CD4-positive, alpha-beta T cell treated with Interleukin-21 for 1 hour (primary cell): Measurements from ENCODE around the gene BST2.

Source experiments
- DNase-seq: peaks from one replicate; pipeline ENCODE4 v3.0.0-alpha.2; 2020

BST2 gene

GRCh38 chr19:17419154-17419620, 13.8 kb upstream of the BST2 start:
- no peak for DNase-seq

GRCh38 chr19:17418710-17419109, 13.3 kb upstream of the BST2 start:
- DNase-seq, result no peak

- DNase-seq, result no peak
Observed at GRCh38 chr19:17415121-17415520, 9.7 kb upstream of the BST2 start.

GRCh38 chr19:17414097-17414496, 8.7 kb upstream of the BST2 start:
- no peak for DNase-seq

- no peak for DNase-seq
Observed at GRCh38 chr19:17411801-17412200, 6.4 kb upstream of the BST2 start.

- no peak for DNase-seq
Observed at GRCh38 chr19:17409990-17410389, 4.6 kb upstream of the BST2 start.

GRCh38 chr19:17406887-17407196, 1.4 kb upstream of the BST2 start:
- DNase-seq, result no peak

GRCh38 chr19:17406046-17406886, 836 bp upstream of the BST2 start:
- DNase-seq, result peak; percentile 40

- DNase-seq, result no peak
Observed at GRCh38 chr19:17404621-17405249, 695 bp downstream of the BST2 start.

GRCh38 chr19:17404015-17404414, 1.4 kb downstream of the BST2 start:
- DNase-seq, result no peak

- DNase-seq, result peak; percentile 34
Observed at GRCh38 chr19:17402982-17403855, 2.2 kb downstream of the BST2 start.

- DNase-seq, result no peak
Observed at GRCh38 chr19:17401628-17402027, 3.8 kb downstream of the BST2 start.

GRCh38 chr19:17398902-17399527, 6.4 kb downstream of the BST2 start:
- DNase-seq, result no peak

GRCh38 chr19:17394891-17395415, 10.5 kb downstream of the BST2 start:
- DNase-seq, result peak; percentile 75

GRCh38 chr19:17393914-17394313, 11.5 kb downstream of the BST2 start, which contains the start of gene CCDC194:
Gene CCDC194 (minus strand): TSS chr19:17394196. CDS start chr19:17394158, 38 bp downstream.
- DNase-seq, result no peak

GRCh38 chr19:17393002-17393401, 12.4 kb downstream of the BST2 start:
- DNase-seq, result no peak

- DNase-seq, result no peak
Observed at GRCh38 chr19:17391371-17392151, 13.9 kb downstream of the BST2 start.

- peak; percentile 86 for DNase-seq
Observed at GRCh38 chr19:17390665-17391370, 14.6 kb downstream of the BST2 start.

GRCh38 chr19:17389957-17390664, 15.3 kb downstream of the BST2 start:
- DNase-seq, result no peak

GRCh38 chr19:17389288-17389687, 16.1 kb downstream of the BST2 start:
- no peak for DNase-seq
